Measurements from ENCODE around the gene CLASP1. TPM values are rescaled to one million over a fixed set of nuclear protein-coding genes. Genes with fewer than 3 reads are reported as not detected.
"Not testable (repeated sequence)": the region's sequence is repeated elsewhere in the genome, so short reads cannot be mapped to it uniquely, and the experiment has no call there.

The CLASP1 gene
- total and polyA plus RNA-seq, 2 of the 8 experiments (the other 6 are each of a cell fraction or from before 2014, with no cell fraction given), result 7.3 to 53.9 TPM

GRCh38 chr2:121639846-121640245 is 9.4 kb downstream of the CLASP1 start:
- H3K27me3 ChIP-seq (replicated peaks in 1 of 4; ENCODE audit: control insufficient read depth in 3 of 4, extremely low read depth in 1 of 4, insufficient read depth in 3 of 4, low read length in 3 of 4); H2BK12ac ChIP-seq (ENCODE audit: low read depth, low read length); H4K91ac ChIP-seq (replicated peaks; ENCODE audit: insufficient read length, low read length); H4K20me1 ChIP-seq (replicated peaks in 1 of 2; ENCODE audit: control insufficient read depth in 1 of 2, insufficient read depth in 2 of 2, low read length in 2 of 2); H3K27ac ChIP-seq (ENCODE audit: low read depth, low read length); H2BK120ac ChIP-seq (replicated peaks; ENCODE audit: low read depth, low read length); H3K9me3 ChIP-seq (ENCODE audit: insufficient read depth in 2 of 2, low read depth in 1 of 2, low read length in 1 of 2); H3K14ac ChIP-seq (ENCODE audit: insufficient read length); DNase-seq (ENCODE audit: low read depth in 1 of 2, low spot score in 2 of 2); H3K18ac ChIP-seq (ENCODE audit: extremely low read depth, low read length); H4K5ac ChIP-seq (ENCODE audit: insufficient read length, low read depth, low read length); H3K4me1 ChIP-seq (replicated peaks in 1 of 4; ENCODE audit: control insufficient read depth in 3 of 4, insufficient read depth in 4 of 4, low read length in 3 of 4); H2AFZ ChIP-seq (ENCODE audit: low read length); H2AK5ac ChIP-seq (ENCODE audit: low read depth, low read length); H3K23ac ChIP-seq (ENCODE audit: insufficient read length); H3K4me3 ChIP-seq (ENCODE audit: extremely low read depth in 1 of 4, insufficient read depth in 2 of 4, low read depth in 3 of 4, low read length in 4 of 4); H4K8ac ChIP-seq (ENCODE audit: extremely low read depth, insufficient read depth, low read length); H3K79me1 ChIP-seq (ENCODE audit: low read depth, low read length); H3K9ac ChIP-seq (replicated peaks in 1 of 4; ENCODE audit: extremely low read depth in 1 of 4, low read depth in 3 of 4, low read length in 3 of 4); FAIRE-seq; H2BK20ac ChIP-seq (ENCODE audit: low read length); H2BK15ac ChIP-seq (ENCODE audit: low read length); H3K56ac ChIP-seq (replicated peaks; ENCODE audit: insufficient read length, low read depth, low read length); H3K4ac ChIP-seq (replicated peaks; ENCODE audit: insufficient read length, low read depth, low read length); H3K4me2 ChIP-seq (ENCODE audit: insufficient read depth in 1 of 2, low read depth in 2 of 2, low read length in 2 of 2); H3K23me2 ChIP-seq (ENCODE audit: low read depth, low read length); H2BK5ac ChIP-seq (ENCODE audit: low read depth, low read length): not testable (repeated sequence)
- POLR2A ChIA-PET (ENCODE audit: partially characterized antibody), result interaction anchor here (1.0 to 1.3 kb wide), 2 partner anchors 10 to 109 kb away, joined by 4 to 7 read pairs; partner anchors contain the start of genes CLASP1 and RNU4ATAC
- WGBS, 2 experiments (ENCODE audit: extremely low coverage in 1 of 2, insufficient coverage in 1 of 2, insufficient read length in 1 of 2, insufficient replicate concordance in 2 of 2, low coverage in 1 of 2, low lambda C conversion rate in 2 of 2, missing lambda C conversion rate in 1 of 2), result 93% methylated on average over 5 of the region's 6 CpGs; no CpG with 5 or more reads in 1 of the 2 experiments
- Histone ChIP-seq H3K79me2 (ENCODE audit: control insufficient read depth in 1 of 2, insufficient read depth in 2 of 2, low read length in 2 of 2) (peaks cover 4 to 91% of the 10 kb centered on the region in 2 experiments), H3K36me3 (ENCODE audit: control insufficient read depth in 2 of 4, insufficient read depth in 4 of 4, low read length in 3 of 4) (peaks cover 0 to 13% (median 0%) of the 10 kb centered on the region in 4 experiments; a peak in 1 of 8 replicates)
- CTCF ChIA-PET (ENCODE audit: partially characterized antibody), result interaction anchor here (1.2 to 1.6 kb wide), 3 partner anchors 11 to 143 kb away, joined by 4 to 7 read pairs (median 4); partner anchors contain the start of gene CLASP1

All from H1 (cell line).